Right renal pelvis (tissue), 4 donors: ENCODE results near the gene CHEK2. TPM values are rescaled to one million over a fixed set of nuclear protein-coding genes. Genes with fewer than 3 reads are reported as not detected.

Experiments
- polyA plus RNA-seq, 4 donors: library from polyadenylated mRNA; unstranded; fragments of 120-200 nt; gene quantifications; one replicate each; pipeline ENCODE4 v1.2.1, GENCODE V29; 2013; ENCODE audit not compliant: insufficient read length in 4 of 4

CHEK2 gene
- polyA plus RNA-seq, 4 donors, result 14.5 to 17.3 (median 15.9) TPM

Other genes starting within 250 kb of the CHEK2 start
- gene TTC28, start 62.0 kb downstream of the CHEK2 start, polyA plus RNA-seq, result 10 to 100 TPM; 28.9 to 32.9 (median 31.0) TPM
- 10 to 100 TPM; 22.0 to 25.1 (median 23.4) TPM for gene HSCB, start 219 bp upstream of the CHEK2 start, polyA plus RNA-seq
- 10 to 100 TPM; 34.8 to 49.3 (median 44.0) TPM for gene CCDC117, start 30.9 kb upstream of the CHEK2 start, polyA plus RNA-seq
- 100 to 1,000 TPM; 135 to 159 (median 148) TPM for gene XBP1, start 58.7 kb upstream of the CHEK2 start, polyA plus RNA-seq
- 10 to 100 TPM; 31.4 to 34.7 (median 33.1) TPM for gene ZNRF3, start 141.8 kb upstream of the CHEK2 start, polyA plus RNA-seq